Measurements from ENCODE around the gene BRD7.

DNA sequence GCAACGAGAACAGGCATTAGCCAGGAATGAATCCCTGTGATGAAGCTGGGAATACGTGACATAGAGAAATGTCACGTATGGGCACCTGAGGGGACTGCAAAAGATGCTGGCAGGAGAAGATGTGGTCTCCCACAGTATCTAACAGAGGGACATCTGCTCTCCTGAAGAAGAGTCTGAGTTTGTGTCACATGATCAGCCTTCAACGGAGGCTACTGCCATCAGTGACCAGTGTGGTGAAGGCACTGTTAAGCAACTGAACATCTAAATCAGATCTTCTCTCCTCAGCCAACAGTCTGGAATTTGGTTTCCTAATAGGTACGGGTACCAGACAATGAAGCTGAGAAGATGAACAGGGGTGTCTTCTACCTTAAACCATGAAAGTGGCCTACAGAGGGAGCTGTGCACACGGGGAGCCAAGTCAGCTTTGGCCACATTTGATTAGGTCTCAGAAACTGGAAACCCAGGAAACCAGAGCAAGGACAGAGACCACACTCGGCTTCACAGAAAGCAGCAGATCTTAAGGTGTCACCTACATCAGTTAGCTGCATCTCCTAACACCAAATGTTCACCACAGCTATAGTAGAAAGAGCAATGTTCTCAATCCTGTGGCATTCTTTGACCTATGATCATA, 41.8 kb downstream of the BRD7 start:
- peak; percentile 45 to 76 (median 55) for TF ChIP-seq CTCF (IDR thresholded peaks at IDR 0.05 in 2 of 3, conservative IDR thresholded peaks at IDR 0.05 in 1 of 3; ENCODE audit: control insufficient read depth in 2 of 3, extremely low read depth in 1 of 3, insufficient read depth in 1 of 3, low read depth in 3 of 3, low read length in 3 of 3)
- TF ChIP-seq PML (IDR thresholded peaks at IDR 0.05; ENCODE audit: low read length) = no peak
- TF ChIP-seq NFYB (IDR thresholded peaks at IDR 0.05; ENCODE audit: insufficient read depth, low read depth, low read length) = no peak
- no peak for TF ChIP-seq SP1 (IDR thresholded peaks at IDR 0.05; ENCODE audit: low read depth, low read length)

Measured in GM12878 (cell line).